Measurements from ENCODE around the gene FAM131C. TPM values are rescaled to one million over a fixed set of nuclear protein-coding genes. Genes with fewer than 3 reads are reported as not detected.
"Not testable (repeated sequence)": the region's sequence is repeated elsewhere in the genome, so short reads cannot be mapped to it uniquely, and the experiment has no call there.

Gene FAM131C
- total RNA-seq, 1 experiment from 2014 or later, result 7.4 TPM

DNA sequence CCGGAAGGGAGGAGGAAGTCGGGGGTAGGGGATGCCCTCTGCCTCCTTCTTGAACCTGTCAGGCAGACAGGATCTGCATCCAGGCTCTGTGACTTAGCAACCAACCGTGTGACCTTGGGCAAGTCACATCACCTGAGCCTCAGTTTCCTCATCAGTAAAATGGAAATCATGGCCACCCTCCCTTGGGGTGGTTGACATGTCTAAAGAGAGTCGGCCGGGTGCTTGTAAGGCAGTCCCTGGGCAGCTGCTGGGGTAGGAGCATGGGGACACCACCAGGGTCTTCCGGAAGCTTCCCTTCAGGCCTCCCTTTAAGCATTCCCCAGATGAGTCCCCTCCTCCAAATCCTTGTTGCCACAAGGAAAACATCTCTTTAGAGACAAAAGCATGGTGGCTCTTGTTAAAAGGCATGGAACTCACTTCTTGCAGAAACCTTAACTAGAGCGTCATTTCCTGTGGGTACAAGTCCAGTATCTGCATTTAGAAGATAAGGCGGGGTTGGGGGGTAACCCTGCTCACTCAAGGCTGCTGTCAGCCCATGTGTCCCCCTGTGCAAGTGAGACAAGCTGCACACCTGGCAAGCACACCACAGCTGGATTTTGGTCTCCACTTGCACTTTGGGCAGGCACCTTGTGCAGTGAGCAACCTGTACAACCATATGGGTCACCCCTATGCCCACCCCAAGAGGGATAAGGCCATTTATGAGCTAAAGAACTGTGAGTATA lies 19.5 kb downstream of the FAM131C start:
- no TSS peak for BruUV-seq (replicated peaks)
- Histone ChIP-seq H4K20me1 (ENCODE audit: insufficient read depth) (no peaks in the 10 kb centered on the region), H3K27ac (no peak overlapping the region; the same call in 1 of the 2 replicates), H2AFZ (no peak overlapping the region), H3K79me2 (ENCODE audit: low read depth) (no peaks in the 10 kb centered on the region), H3K4me2 (no peak overlapping the region), H3K4me3 (no peak overlapping the region), H3K4me1 (replicated peaks; ENCODE audit: insufficient read depth) (peaks cover 27% of the 10 kb centered on the region), H3F3A (ENCODE audit: insufficient read depth, low read depth) (no peaks in the 10 kb centered on the region; the same call in 1 of the 2 replicates), H3K9me3 (ENCODE audit: insufficient read depth, low read depth) (no peaks in the 10 kb centered on the region), H3K27me3 (ENCODE audit: insufficient read depth, low read depth) (no peaks in the 10 kb centered on the region), H3K9me2 (ENCODE audit: insufficient read depth) (no peaks in the 10 kb centered on the region), H3K36me3 (ENCODE audit: low read depth) (no peaks in the 10 kb centered on the region)
- intact Hi-C loops (cut with micrococcal nuclease; ENCODE audit: unreplicated experiment), result no loop called here
- TF ChIP-seq CTCF (conservative IDR thresholded peaks at IDR 0.05), result no peak
- TF ChIP-seq EZH2 (IDR thresholded peaks at IDR 0.05; ENCODE audit: low read depth), result no peak
- no peak for DNase-seq
- POLR2A ChIA-PET (ENCODE audit: unreplicated experiment), result no interaction called here
- CTCF ChIA-PET, result interaction anchor here (0.5 to 0.6 kb wide), 2 partner anchors 46 to 308 kb away, joined by 5 to 10 read pairs; no protein-coding TSS in a partner anchor

GRCh38 chr1:16051949-16052348 lies 21.5 kb downstream of the FAM131C start:
- H2AFZ ChIP-seq; H3K9me2 ChIP-seq (ENCODE audit: insufficient read depth); H3K79me2 ChIP-seq (ENCODE audit: low read depth); H3F3A ChIP-seq (ENCODE audit: insufficient read depth, low read depth); POLR2A ChIA-PET (ENCODE audit: unreplicated experiment); H3K4me3 ChIP-seq; DNase-seq; BruUV-seq (replicated peaks); H3K36me3 ChIP-seq (ENCODE audit: low read depth); H3K4me2 ChIP-seq; H3K27ac ChIP-seq; H4K20me1 ChIP-seq (ENCODE audit: insufficient read depth); H3K9me3 ChIP-seq (ENCODE audit: insufficient read depth, low read depth); CTCF ChIA-PET; intact Hi-C loops (cut with micrococcal nuclease; ENCODE audit: unreplicated experiment); H3K27me3 ChIP-seq (ENCODE audit: insufficient read depth, low read depth): not testable (repeated sequence)
- H3K4me1 ChIP-seq (replicated peaks; ENCODE audit: insufficient read depth), result peaks cover 27% of the 10 kb centered on the region

DNA sequence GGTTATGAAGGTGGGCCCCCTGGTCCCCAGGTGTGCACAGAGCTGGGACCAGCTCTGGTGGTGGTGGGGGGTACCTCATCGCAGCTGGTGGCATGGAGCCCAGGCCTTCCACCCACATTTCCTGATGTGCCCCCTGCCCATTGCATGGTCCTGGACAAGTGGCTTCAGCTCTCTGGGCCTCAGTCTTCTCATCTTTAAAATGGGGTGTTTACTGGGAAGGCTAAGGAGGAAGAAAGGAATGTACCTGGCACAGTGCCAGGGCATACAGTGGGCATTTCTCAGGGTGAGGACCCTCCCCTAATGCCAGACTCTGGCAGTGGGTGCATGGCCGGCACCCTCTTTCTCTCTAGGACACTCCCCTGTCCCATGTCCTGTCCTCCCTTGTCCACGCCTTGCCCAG lies 22.4 kb downstream of the FAM131C start:
- ChIA-PET CTCF (no interaction called here), POLR2A (ENCODE audit: unreplicated experiment) (interaction anchor here (0.7 kb wide), 1 partner anchor 301 kb away, joined by 3 read pairs; the partner anchor contains the start of gene FBXO42)
- TF ChIP-seq CTCF (conservative IDR thresholded peaks at IDR 0.05), result no peak
- TF ChIP-seq EZH2 (IDR thresholded peaks at IDR 0.05; ENCODE audit: low read depth), result no peak
- Histone ChIP-seq H4K20me1 (ENCODE audit: insufficient read depth) (no peaks in the 10 kb centered on the region), H3K4me3 (no peak overlapping the region), H3K9me3 (ENCODE audit: insufficient read depth, low read depth) (no peaks in the 10 kb centered on the region), H3K4me2 (no peak overlapping the region), H3K9me2 (ENCODE audit: insufficient read depth) (no peaks in the 10 kb centered on the region), H2AFZ (no peak overlapping the region), H3F3A (ENCODE audit: insufficient read depth, low read depth) (no peaks in the 10 kb centered on the region; the same call in 1 of the 2 replicates), H3K27ac (no peak overlapping the region), H3K36me3 (ENCODE audit: low read depth) (no peaks in the 10 kb centered on the region), H3K27me3 (ENCODE audit: insufficient read depth, low read depth) (no peaks in the 10 kb centered on the region), H3K4me1 (replicated peaks; ENCODE audit: insufficient read depth) (peaks cover 27% of the 10 kb centered on the region), H3K79me2 (ENCODE audit: low read depth) (no peaks in the 10 kb centered on the region)
- no peak for DNase-seq
- intact Hi-C loops (cut with micrococcal nuclease; ENCODE audit: unreplicated experiment), result no loop called here
- no TSS peak for BruUV-seq (replicated peaks)
